ENCODE results near the gene INSC.

DNA sequence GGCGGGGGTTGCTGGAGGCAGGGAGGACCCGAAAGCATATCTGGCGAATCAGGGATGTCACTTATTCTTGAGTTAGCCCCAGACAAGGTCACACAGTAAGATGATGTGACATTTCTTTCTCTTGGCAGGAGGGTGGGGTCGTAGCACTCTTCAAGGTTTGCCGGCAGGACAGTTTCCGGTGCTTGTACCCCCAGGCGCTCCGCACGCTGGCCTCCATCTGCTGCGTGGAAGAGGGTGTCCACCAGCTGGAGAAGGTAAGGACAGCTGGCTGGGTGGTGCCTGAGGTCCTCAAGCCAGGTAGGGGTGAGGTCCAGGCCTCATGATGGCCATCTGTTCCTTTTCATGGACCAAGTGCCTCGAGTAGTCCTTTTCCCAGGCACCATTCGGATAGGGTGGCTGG is 86.0 kb downstream of the INSC start:
- no peak for TF ChIP-seq EP300 (IDR thresholded peaks at IDR 0.05)
- TF ChIP-seq, protein P1, sequence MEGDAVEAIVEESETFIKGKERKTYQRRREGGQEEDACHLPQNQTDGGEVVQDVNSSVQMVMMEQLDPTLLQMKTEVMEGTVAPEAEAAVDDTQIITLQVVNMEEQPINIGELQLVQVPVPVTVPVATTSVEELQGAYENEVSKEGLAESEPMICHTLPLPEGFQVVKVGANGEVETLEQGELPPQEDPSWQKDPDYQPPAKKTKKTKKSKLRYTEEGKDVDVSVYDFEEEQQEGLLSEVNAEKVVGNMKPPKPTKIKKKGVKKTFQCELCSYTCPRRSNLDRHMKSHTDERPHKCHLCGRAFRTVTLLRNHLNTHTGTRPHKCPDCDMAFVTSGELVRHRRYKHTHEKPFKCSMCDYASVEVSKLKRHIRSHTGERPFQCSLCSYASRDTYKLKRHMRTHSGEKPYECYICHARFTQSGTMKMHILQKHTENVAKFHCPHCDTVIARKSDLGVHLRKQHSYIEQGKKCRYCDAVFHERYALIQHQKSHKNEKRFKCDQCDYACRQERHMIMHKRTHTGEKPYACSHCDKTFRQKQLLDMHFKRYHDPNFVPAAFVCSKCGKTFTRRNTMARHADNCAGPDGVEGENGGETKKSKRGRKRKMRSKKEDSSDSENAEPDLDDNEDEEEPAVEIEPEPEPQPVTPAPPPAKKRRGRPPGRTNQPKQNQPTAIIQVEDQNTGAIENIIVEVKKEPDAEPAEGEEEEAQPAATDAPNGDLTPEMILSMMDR (IDR thresholded peaks at IDR 0.05) = no peak

Data from gastroesophageal sphincter (tissue), 3 donors.